ENCODE measurements around the gene FAM168A. TPM values are rescaled to one million over a fixed set of nuclear protein-coding genes. Genes with fewer than 3 reads are reported as not detected.

Gene FAM168A, protein sequence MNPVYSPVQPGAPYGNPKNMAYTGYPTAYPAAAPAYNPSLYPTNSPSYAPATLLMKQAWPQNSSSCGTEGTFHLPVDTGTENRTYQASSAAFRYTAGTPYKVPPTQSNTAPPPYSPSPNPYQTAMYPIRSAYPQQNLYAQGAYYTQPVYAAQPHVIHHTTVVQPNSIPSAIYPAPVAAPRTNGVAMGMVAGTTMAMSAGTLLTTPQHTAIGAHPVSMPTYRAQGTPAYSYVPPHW
- total RNA-seq (2014; rRNA removed; shearing (Covaris generic)): 6.4 and 10.1 TPM in 2 replicates
- total RNA-seq (2022): 23.7 and 23.9 TPM in 2 replicates
- percentile 74 among the genes with signal in this experiment for Bru-seq, nascent RNA
- percentile 74 among the genes with signal in this experiment for BruChase-seq, experiment 1, labeled RNA remaining after a 6-hour chase
- BruChase-seq, experiment 2, labeled RNA remaining after a 2-hour chase: percentile 70 among the genes with signal in this experiment
- long read RNA-seq, partial matches to known transcripts: 0 of 18 reads
- long read RNA-seq, other reads (novel, unspliced or antisense): 16 of 18 reads

DNA sequence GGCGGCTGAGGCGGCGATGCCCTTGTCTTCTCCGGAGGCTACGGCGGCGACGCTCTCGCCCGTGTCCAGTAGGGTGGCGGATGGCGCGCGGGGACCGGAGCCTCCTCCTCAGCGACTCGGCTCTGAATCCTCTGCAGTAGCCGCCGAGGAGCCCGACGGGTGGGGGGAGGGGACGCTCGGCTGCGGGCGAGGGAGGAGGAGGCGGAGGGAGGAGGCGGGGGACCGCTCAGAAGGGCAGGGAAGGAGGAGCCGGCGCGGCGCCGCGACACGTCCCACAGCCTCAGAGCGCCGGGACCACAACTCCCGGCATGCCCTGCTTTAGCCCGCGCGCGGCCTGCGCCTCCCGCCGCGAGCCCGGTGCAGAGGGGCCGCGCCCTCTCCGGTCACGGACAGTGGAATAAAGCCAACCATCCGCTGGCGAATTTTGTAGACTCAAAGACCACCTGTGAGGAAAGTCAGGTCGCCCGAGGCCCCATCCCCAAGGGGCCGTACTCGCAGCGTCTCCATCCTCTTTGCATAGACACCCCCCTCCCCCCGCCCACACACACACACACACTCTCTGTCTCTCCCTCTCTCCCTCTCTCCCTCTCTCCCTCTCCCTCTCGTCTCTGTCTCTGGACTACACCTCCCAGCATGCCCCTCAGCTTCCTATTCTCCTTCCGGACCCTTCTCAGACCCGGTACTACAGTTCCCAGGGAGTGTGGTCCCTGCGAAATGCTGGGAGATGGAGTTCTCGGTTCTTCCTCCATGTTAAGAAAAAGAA, at the start of gene FAM168A:
Gene FAM168A (minus strand): TSS at position 157 of the 763 bp plus-strand sequence. CDS start 129,638 bp downstream, outside the sequence.
- POLR2A ChIA-PET: interaction anchor here (0.6 to 1.8 kb wide), 11 partner anchors 10 to 186 kb away, joined by 3 to 10 read pairs (median 4); no protein-coding TSS in a partner anchor
- intact Hi-C loops (cut with micrococcal nuclease; ENCODE audit: unreplicated experiment): no loop called here

DNA sequence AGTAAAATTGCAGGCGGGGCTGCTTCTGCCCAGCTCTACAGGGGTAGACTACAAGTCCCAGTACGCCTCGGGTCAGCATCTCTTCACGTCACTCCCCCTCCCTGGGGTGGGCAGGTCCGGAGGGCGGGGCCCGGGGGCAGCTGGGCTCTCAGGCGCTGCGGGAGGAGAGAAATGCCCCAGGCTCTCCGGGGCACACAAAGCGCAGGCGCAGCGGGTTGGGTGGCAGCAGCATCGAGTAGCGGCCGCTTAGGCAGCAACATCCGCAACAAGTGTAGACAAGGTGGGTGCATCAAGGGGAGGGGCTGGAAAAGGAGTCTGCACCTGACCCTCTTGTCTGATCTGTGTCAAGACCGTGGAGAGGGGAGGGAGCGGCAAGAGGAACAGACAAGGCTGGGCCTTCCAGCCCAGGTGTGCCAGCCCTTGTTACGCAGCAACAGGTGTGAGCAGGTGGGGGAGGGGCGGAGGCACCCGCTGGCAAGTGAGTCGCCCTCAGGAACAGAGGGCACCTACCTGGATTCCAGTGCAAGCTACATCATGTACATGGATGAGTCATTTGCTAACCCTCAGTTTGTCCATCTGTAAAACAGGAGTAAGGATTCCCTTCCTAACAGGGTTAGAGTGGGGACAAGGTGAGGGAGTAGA, 49.7 kb upstream of the FAM168A start:
- peak overlapping the region; percentile 29; the same call in 1 of the 2 replicates for H2AFZ ChIP-seq (ENCODE audit: low read length)
- peaks cover 21% of the 10 kb centered on the region for H3K4me1 ChIP-seq (ENCODE audit: insufficient read depth, low read length, poor library complexity, severe bottlenecking)

More for the DNA sequence above, at the start of gene FAM168A:
- peak within 1 kb of the TSS; percentile 98 for H2AFZ ChIP-seq (ENCODE audit: low read length)
- H3K9me2 ChIP-seq (ENCODE audit: insufficient read depth, low read length): no peaks in the 10 kb centered on the region
- CTCF ChIA-PET (ENCODE audit: unreplicated experiment): interaction anchor here (0.7 kb wide), 1 partner anchor 227 kb away, joined by 3 read pairs; no protein-coding TSS in a partner anchor
- TF ChIP-seq, protein P1, sequence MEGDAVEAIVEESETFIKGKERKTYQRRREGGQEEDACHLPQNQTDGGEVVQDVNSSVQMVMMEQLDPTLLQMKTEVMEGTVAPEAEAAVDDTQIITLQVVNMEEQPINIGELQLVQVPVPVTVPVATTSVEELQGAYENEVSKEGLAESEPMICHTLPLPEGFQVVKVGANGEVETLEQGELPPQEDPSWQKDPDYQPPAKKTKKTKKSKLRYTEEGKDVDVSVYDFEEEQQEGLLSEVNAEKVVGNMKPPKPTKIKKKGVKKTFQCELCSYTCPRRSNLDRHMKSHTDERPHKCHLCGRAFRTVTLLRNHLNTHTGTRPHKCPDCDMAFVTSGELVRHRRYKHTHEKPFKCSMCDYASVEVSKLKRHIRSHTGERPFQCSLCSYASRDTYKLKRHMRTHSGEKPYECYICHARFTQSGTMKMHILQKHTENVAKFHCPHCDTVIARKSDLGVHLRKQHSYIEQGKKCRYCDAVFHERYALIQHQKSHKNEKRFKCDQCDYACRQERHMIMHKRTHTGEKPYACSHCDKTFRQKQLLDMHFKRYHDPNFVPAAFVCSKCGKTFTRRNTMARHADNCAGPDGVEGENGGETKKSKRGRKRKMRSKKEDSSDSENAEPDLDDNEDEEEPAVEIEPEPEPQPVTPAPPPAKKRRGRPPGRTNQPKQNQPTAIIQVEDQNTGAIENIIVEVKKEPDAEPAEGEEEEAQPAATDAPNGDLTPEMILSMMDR (conservative IDR thresholded peaks at IDR 0.05; ENCODE audit: low read length): no peak
- no peak for TF ChIP-seq EZH2phosphoT487 (IDR thresholded peaks at IDR 0.05; ENCODE audit: borderline replicate concordance, low read depth, low read length)
- peak; percentile 95 for DNase-seq (ENCODE audit: low spot score)
- no peaks in the 10 kb centered on the region for H3K9me3 ChIP-seq (ENCODE audit: low read length)
- no TSS peak for BruUV-seq (replicated peaks)
- H3K4me1 ChIP-seq (ENCODE audit: insufficient read depth, low read length, poor library complexity, severe bottlenecking): peaks cover 35% of the 10 kb centered on the region
- peak within 1 kb of the TSS; percentile 96 for H3K4me2 ChIP-seq (ENCODE audit: low read length)
- H3K36me3 ChIP-seq (ENCODE audit: insufficient read depth, low read length): no peaks in the 10 kb centered on the region
- peaks cover 32% of the 10 kb centered on the region; the same call in 1 of the 2 replicates for H3K79me2 ChIP-seq (ENCODE audit: insufficient read depth, low read depth, low read length)
- H3K27ac ChIP-seq (ENCODE audit: low read depth, low read length, poor library complexity, severe bottlenecking): peak within 1 kb of the TSS; percentile 72
- H4K20me1 ChIP-seq (ENCODE audit: insufficient read depth, low read length): no peaks in the 10 kb centered on the region; the same call in 1 of the 2 replicates
- peak within 1 kb of the TSS; percentile 79 for H3K4me3 ChIP-seq (ENCODE audit: low read depth, low read length, poor library complexity, severe bottlenecking)

More for the DNA sequence above, 49.7 kb upstream of the FAM168A start:
- no peaks in the 10 kb centered on the region for H3K79me2 ChIP-seq (ENCODE audit: insufficient read depth, low read depth, low read length)
- no peaks in the 10 kb centered on the region for H3K9me2 ChIP-seq (ENCODE audit: insufficient read depth, low read length)
- H4K20me1 ChIP-seq (ENCODE audit: insufficient read depth, low read length): no peaks in the 10 kb centered on the region
- POLR2A ChIA-PET: interaction anchor here (0.9 to 1.0 kb wide), 2 partner anchors 43 to 169 kb away, joined by 3 to 7 read pairs; no protein-coding TSS in a partner anchor
- peak overlapping the region; percentile 45 for H3K4me2 ChIP-seq (ENCODE audit: low read length)
- no TSS peak for BruUV-seq (replicated peaks)
- CTCF ChIA-PET (ENCODE audit: unreplicated experiment): no interaction called here
- DNase-seq (ENCODE audit: low spot score): peak; percentile 78
- peak overlapping the region; percentile 18 for H3K4me3 ChIP-seq (ENCODE audit: low read depth, low read length, poor library complexity, severe bottlenecking)
- no peaks in the 10 kb centered on the region for H3K36me3 ChIP-seq (ENCODE audit: insufficient read depth, low read length)
- no peak for TF ChIP-seq EZH2phosphoT487 (IDR thresholded peaks at IDR 0.05; ENCODE audit: borderline replicate concordance, low read depth, low read length)
- TF ChIP-seq, protein P1 (conservative IDR thresholded peaks at IDR 0.05; ENCODE audit: low read length): no peak
- intact Hi-C loops (cut with micrococcal nuclease; ENCODE audit: unreplicated experiment): no loop called here
- no peak overlapping the region for H3K27ac ChIP-seq (ENCODE audit: low read depth, low read length, poor library complexity, severe bottlenecking)
- no peaks in the 10 kb centered on the region for H3K9me3 ChIP-seq (ENCODE audit: low read length)
